Adrenal gland (tissue), 5 donors: ENCODE measurements around the gene ALLC.

Experiments used
- POLR2A ChIP-seq, 2 donors: fragments of 450-650 bp; IDR thresholded peaks; one replicate each; pipeline ENCODE4 v1.6.1; 2017; ENCODE audit warnings: antibody characterized with exemption in 2 of 2, mild to moderate bottlenecking in 2 of 2, moderate library complexity in 1 of 2
- TF ChIP-seq, protein P1 (sequence below), 6 experiments: fragments of 450-650 bp in 4 of 6; fragments of 200-600 bp in 2 of 6; sonication (generic) in 1 of 6; IDR thresholded peaks; 1 replicate in 5 of 6; 2 replicates in 1 of 6; pipeline versions ENCODE4 v1.5.1 to v1.8.0; 2016 to 2021; ENCODE audit warnings: antibody characterized with exemption in 6 of 6, mild to moderate bottlenecking in 2 of 6, moderate library complexity in 1 of 6
- donor health status: DM: no; HTN: no; CAD: no.

DNA sequence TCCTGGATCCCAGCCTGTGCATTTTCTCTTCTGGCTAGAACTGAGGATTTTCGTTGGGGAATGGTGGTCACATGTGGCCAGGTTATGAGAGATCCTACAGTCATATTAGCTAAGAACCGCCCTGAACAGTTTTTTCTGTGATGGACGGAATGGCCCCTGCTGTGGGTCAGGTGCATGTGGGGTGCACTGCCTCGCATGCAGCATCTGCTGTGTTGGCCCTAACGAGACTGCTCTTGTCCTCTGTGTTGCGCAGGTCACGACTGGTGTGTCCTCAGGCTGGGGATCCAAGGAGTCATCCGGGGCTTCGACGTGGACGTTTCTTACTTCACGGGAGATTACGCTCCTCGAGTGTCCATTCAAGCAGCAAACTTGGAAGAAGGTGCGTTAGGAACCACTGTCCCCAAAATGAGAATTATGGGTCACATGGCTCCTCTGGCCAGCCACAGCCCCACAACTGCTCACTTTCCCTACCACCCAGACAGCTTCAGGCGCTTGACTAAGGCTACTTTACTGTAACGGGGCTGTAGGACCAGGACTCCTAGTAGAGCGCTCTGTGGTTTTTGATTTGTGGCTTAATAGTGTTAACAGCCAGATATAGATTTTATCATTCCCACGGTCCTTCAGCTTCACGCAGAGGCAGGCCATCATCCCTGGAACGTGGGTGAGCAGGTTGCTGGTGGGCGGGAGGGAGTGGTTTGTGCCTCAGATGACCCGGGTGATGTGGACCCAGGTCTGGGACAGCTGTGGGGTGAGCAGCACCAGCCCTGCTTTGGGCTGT is 21.8 kb downstream of the ALLC start:
- TF ChIP-seq, protein P1, sequence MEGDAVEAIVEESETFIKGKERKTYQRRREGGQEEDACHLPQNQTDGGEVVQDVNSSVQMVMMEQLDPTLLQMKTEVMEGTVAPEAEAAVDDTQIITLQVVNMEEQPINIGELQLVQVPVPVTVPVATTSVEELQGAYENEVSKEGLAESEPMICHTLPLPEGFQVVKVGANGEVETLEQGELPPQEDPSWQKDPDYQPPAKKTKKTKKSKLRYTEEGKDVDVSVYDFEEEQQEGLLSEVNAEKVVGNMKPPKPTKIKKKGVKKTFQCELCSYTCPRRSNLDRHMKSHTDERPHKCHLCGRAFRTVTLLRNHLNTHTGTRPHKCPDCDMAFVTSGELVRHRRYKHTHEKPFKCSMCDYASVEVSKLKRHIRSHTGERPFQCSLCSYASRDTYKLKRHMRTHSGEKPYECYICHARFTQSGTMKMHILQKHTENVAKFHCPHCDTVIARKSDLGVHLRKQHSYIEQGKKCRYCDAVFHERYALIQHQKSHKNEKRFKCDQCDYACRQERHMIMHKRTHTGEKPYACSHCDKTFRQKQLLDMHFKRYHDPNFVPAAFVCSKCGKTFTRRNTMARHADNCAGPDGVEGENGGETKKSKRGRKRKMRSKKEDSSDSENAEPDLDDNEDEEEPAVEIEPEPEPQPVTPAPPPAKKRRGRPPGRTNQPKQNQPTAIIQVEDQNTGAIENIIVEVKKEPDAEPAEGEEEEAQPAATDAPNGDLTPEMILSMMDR (IDR thresholded peaks at IDR 0.05) = no peak
- TF ChIP-seq POLR2A (IDR thresholded peaks at IDR 0.05) = no peak
